Putamen (tissue), 1 donor: Measurements from ENCODE around the gene MYH16.
"Not testable (repeated sequence)": the region's sequence is repeated elsewhere in the genome, so short reads cannot be mapped to it uniquely, and the experiment has no call there.

Source experiments
- DNase-seq: peaks from one replicate; pipeline ENCODE4 v3.0.0-alpha.2; 2016; ENCODE audit warnings: low spot score

The MYH16 gene

GRCh38 chr7:99355098-99355497, 82.5 kb downstream of the MYH16 start:
- DNase-seq = no peak

GRCh38 chr7:99357701-99358490, 85.3 kb downstream of the MYH16 start:
- DNase-seq = peak; percentile 45

- DNase-seq = not testable (repeated sequence)
Observed at GRCh38 chr7:99358521-99358920, 85.9 kb downstream of the MYH16 start.

- DNase-seq = no peak
Observed at GRCh38 chr7:99359465-99360154, 87.0 kb downstream of the MYH16 start.
